GM21447 (cell line): ENCODE results near the gene DPP6.

Experiments used
- ATAC-seq: cut with Tn5 transposase; IDR thresholded peaks from one replicate; pipeline ENCODE4 v1.9.1; 2021; ENCODE audit not compliant: unreplicated experiment

Gene DPP6

DNA sequence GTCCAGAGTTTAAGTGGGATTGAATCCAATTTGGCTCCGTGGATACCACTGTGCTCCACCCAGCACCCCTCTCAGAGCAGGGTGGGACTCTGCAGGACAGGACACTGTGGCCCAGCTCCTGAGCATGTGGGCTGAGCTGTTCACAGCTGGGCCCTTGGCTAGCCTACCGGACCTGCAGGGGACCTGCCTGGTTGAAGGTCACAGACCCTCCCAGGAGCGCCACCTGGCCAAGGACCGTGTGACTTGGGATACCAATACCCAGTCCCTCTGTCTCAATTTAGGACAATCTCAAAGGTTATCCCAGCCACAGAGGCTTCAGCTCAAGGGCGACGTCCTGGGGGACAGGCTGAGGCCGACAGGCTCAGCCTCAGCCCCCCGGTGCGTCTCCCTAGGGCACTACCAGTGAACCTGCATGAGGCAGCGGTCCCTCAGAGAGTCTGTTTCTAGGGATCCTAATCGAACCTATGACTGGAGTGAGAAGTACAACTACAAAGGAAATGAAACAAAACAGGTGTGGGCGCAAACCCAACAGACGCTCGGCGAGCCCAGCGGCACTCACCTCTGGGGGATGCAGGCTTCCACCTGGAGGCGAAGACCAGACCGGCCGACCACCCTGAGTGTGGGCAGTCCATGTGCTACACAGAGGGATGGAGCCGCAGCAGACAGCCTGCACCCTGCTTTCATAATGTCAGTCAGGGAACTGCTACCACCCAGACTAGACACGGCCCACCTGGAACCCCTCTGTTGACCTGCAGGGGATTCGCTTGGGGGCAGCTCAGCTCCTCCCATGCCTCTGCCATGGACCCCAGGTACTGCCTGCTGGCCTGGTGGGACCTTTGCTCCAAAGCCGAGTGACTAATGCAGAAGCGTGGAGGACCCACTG is 847.0 kb downstream of the DPP6 start:
- no peak for ATAC-seq

DNA sequence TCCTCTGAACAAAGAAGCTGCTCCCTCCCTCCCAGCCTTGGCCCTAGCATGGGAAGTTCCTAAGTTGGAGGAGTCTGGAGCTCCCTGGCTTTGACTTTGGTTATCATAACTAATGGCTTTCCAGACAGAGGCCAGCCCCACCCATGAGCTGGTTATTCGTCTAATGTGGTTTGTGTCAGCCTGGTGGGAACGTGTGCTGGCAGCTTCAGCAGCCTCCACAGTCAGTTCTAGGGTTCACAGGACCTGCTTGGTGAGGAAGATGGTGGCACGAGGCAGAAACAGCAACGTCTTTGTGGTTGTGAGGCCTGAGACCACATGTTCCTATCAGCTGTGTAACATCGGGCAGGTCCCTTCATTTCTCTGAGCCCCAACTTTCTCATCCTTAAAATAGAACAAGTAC is 847.7 kb downstream of the DPP6 start:
- ATAC-seq, result no peak

DNA sequence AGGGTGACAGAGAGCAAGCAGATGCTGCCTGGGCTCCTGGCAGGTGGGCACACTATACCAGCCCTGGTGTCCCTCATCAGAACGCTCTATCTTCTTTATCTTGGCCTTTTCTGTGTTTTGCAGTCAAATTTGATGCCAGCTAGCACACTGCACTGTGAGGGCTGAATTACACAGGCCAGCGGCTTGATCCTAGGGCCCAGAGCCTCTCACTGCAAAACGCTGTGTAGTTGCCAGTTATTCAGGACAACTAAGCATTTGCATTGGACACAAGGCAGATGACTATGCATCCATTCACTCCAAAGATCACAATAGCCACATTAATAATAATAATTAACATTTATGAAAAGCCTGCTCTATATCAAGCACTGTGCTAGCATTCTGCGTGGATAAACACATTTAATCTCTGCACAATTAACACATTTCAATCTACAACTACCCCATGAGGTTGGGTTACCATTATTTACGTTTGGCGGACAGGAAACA is 850.4 kb downstream of the DPP6 start:
- no peak for ATAC-seq

DNA sequence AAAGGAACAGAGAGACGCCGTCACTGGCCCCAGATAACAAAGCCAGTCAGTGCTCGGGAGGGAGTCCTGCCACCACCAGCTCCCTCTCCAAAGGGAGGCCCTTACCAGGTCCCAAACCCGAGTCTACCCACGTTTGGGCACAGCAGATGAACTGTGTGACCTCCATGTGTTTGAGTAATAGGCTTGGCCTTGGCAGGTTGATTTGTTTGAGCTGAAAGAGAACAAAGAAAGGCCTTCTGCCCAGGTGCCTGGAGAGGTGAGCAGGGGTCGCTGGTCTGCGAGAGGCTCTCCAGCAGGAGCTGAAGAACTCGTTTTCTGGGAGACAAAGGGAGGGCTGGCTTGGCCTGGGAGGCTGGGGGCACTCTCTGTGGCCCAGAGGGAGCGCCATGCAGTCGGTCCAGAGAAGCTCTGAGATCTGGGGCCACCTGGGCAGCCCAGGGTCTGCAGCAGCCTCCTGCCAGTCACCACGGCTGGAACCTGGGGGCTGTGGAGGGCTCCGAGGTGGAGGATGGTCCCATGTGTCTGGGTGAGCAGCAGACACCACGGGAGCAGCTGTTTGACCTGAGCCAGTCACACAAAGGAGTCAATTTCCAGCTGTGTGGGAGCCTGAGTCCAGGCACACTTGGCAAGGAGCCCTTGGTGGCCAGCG is 851.0 kb downstream of the DPP6 start:
- no peak for ATAC-seq

DNA sequence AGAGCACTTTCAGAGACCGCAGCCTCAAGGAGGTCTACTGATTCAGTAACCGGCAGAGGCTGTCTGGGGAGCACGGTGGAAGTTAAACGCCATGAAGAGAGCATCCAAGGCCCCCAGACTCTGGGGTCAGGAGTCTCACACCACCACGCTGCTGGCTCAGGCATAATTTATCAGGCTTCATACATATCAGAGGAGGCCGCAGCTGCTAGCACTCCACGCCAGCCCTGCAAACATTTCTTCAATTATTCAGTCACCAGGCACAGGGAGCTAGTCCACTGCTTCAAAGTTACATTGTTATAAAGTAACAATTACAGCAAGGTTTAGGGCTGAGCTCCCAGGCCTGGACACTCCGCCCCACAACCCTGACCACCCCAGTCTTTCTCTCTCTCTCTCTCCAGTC is 852.9 kb downstream of the DPP6 start:
- no peak for ATAC-seq

GRCh38 chr7:154905615-154906014 is 853.4 kb downstream of the DPP6 start:
- no peak for ATAC-seq

GRCh38 chr7:154906201-154906600 is 854.0 kb downstream of the DPP6 start:
- ATAC-seq, result no peak

GRCh38 chr7:154906736-154907355 is 854.6 kb downstream of the DPP6 start:
- no peak for ATAC-seq

GRCh38 chr7:154907651-154908620 is 855.7 kb downstream of the DPP6 start:
- ATAC-seq, result no peak

DNA sequence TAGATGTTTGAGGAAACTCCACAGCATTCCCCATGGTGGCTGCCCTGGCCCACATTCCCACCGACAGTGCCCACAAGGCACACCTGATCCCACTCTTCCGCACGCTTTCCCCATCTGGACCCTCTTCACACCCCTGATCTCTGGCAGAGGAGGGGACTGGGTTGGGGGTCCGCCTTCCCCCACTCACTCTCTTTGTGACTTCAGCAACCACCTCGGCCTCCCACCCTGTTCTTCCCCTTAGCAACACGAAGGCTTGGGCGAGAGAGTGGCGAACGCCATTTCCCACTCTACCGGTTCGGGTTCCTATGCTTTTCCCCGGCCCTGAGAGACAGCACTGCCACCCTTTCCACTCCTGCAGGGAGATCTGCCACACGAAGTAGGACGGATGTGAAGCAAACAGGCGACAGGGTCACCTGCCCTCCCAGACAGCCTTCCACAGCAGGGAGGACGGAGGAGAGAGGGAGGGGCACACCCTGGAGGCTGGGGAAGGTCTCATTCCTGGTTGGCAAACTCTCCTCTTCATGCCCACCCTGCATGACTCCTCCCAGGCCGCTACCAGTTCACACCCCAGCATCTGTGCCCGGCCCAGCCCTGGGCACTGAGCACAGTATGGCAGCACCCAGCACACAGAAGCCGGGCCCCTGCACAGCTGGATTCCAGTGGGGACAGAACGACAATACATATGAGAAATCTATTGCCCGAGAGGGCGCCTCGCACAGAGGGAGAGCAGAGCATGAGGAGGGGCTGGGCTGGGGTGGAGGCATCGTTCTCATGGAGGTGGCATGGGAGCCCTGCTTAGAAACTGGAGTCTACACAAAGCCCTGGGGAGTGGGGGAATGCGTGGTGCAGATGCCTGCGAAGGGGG is 857.3 kb downstream of the DPP6 start:
- ATAC-seq, result no peak

DNA sequence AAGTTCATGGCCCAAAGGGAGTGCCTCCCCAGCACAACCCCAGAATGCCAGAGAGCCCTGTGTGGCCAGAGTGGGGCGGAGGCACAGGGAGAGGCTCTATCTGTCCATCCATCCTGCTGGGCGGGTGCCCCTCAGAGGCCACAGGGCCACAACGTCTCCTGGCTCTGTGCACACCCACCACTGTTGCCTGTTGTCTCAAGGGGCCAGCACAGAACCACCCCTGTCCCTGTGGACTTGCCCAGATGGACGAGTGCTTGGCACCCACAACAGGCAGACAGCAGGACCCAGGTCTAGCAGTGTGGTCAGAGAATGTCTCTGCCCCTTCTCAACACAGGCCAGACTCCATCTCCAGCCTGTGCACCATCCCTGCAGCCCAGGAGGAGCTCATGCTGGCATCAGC is 857.9 kb downstream of the DPP6 start:
- no peak for ATAC-seq

- ATAC-seq, result no peak
Measured at GRCh38 chr7:154910977-154911376, 858.8 kb downstream of the DPP6 start.

GRCh38 chr7:154911411-154911810 is 859.2 kb downstream of the DPP6 start:
- no peak for ATAC-seq

DNA sequence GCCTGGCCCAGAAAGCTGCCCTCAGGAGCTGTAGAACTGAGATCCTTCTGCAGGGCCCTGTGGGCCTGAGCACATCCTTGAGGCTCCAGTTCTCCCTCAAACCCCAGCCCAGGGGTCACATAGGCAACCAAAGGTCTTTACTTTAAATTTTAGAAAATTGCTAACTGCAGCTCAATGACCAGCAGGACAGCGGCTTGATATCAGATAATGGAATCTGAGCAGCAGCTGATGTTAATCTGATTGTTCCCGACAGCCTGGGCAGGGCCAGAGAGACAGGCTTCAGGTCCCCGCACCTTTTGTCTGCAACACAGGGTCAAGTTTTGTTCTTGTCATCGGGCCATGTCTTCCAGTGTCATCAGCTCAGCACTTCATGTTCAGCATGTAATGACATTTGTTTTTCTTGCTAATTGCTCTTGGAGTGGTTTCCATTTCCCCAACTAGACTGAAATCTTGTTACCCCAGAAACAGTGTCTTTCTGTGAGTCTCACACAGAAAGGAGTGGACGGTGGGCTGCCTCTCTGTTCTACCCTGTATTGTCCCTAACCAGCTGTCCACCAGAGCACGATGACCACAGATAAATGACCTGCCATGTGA is 859.8 kb downstream of the DPP6 start:
- ATAC-seq, result no peak

GRCh38 chr7:154912871-154913637 is 860.9 kb downstream of the DPP6 start:
- no peak for ATAC-seq

GRCh38 chr7:154913638-154914307 is 861.6 kb downstream of the DPP6 start:
- peak; percentile 97 for ATAC-seq

- ATAC-seq, result peak; percentile 11
Measured at GRCh38 chr7:154914308-154914995, 862.3 kb downstream of the DPP6 start.

DNA sequence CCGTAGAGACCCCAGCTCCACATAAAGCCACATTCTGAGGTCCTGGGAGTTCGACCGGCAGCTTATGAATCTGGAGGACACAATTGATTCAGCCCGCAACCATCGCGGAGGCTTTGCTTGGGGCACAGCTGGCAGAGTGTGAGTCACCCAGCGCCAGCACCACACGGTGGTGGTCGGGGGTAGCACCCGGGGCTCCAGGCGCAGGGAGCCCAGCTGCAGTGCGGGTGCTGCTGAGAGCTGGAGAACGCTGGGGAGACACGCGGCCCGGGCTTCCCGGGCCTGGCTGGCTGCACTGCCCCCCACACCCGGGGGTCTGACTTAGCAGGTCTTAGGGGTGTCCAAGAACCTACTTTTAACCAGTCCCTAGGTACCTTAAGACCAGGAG is 862.8 kb downstream of the DPP6 start:
- ATAC-seq, result no peak
